IPS DF 19.7 (cell line): ENCODE results near the gene EPC1.
"Not testable (repeated sequence)": the region's sequence is repeated elsewhere in the genome, so short reads cannot be mapped to it uniquely, and the experiment has no call there.

Experiments used
- DNase-seq: peaks from one replicate; pipeline ENCODE4 v3.0.0-alpha.2; 2013; ENCODE audit warnings: low read depth, low spot score

The EPC1 gene

DNA sequence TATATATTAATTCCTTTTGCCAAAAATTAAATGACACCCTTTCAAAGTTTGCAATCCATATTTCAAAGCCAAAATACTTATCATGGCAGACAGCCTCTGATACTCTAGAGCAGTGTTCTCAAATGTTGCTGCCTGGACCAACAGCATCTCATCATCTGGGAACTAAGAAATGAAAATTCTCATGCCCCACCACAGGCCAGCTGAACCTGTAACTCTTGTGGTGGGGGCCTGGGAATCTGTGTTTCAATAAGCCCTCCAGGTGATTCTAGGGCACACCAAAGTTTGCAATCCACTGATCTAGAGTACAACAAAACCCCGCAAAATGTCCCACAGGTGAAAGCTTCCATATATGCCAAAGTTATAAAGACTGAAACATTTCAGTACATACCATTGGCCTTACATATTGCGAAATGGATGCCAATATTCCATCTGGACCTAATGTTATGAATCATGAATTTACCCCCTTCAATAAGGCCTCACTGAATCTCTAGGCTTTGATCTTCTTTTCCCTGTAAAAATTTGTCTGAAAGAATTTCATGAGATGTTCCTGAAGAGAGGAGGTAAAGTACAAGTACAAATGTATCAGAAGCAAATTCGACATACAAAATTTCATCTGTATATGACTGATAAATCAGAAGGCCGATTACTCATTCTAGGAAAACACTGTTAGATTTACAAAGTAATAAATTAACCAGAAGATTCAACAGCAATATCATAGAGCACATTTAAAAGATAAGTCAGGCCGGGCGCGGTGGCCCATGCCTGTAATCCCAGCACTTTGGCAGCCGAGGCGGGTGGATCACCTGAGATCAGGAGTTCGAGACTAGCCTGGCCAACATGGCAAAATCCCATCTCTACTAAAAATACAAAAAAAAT is 25.3 kb upstream of the EPC1 start:
- DNase-seq: no peak

DNA sequence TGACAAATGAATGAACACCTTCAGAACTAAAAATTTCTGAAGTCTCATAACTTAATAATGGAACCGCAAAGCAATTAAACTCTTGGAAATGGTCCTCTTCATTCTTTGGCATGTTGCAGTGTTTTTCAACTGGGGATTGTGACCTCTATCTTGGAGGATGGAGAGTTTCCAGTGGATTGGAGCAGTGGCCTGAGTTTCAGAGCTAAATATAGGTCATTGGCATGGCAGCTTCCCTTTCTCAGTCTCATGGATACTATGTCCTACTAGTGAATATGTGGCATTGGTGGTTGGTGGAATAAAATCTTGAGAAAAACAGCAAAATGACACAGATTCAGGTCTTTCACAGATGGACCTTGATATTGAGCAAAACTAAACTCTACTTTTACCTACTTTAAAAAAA is 24.1 kb upstream of the EPC1 start:
- no peak for DNase-seq

DNA sequence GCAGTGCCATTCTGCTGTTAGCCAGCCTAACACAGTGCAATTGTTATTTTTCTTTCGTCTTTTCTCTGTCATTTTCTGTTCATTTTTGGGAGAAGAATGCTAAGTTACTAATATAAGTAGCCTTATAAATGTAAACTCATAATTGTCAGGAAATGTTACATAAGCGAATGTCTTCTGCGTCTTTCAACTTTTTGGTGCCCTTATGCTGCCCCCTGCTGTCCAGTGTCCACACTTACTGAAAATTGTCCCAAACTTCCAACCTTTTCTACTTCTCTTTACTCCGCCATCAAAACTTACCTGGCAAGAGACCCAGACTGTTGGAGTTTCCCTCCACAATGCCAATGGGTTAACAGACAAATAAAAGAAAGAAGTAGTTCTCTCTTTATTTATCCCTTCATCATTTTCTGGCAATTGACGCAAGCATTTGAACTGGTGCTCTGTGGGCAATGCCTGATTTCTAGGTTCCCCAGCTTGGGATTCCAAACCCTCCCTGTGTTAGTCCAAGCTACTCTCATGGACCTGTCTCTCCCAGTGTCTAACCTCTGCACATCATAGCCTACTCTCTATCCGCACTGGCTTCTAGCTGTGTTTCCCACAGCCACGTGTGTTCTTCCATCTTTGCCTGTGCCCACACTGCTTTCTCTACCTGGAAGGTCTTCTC is 21.0 kb upstream of the EPC1 start:
- DNase-seq: no peak

DNA sequence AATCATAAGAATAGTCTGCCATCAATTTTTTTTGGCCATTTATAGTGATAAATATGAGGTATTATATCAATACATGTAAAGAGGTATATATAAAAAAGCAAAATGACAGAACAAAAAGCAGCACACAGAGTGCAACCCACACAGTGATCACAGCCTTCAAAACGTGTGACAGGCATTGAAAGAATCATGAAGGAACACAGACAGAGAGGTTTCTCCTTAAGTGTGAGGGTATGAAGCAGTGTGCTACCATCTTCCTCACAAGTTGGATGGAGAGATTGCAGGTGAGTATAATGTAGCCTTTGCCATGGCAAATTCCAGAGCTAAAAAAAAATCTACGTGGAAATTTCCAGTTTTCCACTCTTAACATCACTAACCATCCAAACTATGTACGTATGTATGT is 19.6 kb upstream of the EPC1 start:
- DNase-seq: no peak

DNA sequence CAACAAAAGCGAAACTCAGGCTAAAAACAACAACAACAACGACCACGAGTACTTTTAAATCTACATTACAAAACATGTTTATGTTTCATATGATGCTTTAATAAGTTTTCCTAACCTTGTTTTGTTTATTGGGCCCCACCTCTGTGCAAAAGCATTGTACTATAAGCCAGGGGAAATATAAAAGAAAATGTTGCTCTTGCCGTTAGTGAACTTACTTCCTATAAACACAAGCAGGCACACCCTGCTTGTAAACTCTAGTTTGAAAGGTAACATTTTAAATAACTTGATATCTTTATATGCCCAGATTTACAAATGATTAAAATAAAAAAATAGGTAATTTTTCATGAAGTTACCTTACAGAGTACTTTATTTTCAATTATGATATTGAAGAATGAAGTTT is 19.2 kb upstream of the EPC1 start:
- DNase-seq: no peak

DNA sequence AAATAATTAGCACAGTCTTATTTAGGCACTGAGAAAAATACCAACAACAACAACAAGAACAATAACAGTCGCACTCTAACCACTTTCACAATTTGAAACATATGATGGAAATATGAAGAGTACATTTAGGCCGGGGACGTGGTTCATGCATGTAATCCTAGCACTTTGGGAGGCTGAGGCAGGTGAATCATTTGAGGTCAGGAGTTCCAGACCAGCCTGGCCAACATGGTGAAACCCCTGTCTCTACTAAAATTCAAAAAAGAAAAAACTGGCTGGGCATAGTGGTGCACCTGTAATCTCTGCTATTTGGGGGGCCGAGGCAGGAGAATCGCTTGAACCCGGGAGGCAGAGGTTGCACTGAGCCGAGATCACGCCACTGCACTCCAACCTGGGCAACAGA is 18.4 kb upstream of the EPC1 start:
- DNase-seq: not testable (repeated sequence)

DNA sequence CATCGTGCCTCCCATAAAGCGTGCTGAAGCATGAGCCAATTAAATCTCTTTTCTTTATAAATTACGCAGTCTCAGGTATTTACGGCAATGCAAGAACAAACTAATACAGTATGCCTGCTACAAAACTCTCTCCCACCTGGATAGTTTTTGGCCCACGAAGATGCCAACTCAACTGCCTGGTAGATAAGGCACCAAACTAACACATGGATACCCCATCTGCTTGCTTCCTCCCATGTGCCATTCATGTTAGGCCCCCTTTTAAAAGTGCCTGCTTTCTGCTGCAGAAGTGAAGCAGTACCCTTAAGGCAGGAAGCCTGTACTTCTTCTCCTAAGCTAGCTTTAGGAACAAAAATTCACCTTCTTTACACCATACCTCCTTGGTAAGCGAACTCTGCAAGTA is 15.6 kb upstream of the EPC1 start:
- DNase-seq: no peak

DNA sequence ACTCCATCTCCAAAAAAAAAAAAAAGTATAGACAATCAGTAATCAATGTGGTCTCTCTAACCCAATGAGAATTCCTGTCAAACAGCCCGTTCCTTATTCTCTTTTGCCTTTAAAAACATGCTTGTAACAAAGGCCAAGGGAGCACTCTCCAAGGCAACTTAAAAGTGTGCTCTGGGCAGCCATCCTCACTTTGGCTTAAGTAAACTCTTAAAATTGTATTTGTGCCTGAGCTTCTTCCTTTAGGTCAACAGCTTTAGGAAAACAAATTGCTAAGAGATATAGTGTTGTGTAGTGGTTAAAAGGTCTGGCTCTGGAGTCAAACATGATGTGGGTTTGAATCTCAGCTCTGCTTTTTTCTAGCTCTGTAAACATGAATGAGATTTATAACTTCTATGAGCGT is 13.9 kb upstream of the EPC1 start:
- no peak for DNase-seq

DNA sequence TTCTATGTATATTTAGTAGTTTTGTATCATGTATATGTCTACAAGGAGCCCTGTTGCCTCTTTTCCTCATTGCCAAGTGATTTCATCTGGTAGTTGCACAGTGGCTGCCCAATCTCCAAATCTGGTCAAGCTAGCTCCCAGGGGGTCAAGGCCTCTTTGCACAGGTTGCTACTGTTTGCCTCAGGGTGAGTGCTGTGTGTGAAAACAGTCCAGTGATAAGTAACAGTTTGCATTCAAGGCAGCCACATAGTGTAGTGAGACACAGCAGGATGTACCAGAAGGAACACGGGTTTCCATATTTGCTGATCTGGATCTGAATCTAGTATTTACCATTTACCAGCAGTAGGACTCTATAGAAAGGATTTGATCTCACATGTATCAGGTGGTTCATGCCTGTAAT is 13.3 kb upstream of the EPC1 start:
- no peak for DNase-seq

DNA sequence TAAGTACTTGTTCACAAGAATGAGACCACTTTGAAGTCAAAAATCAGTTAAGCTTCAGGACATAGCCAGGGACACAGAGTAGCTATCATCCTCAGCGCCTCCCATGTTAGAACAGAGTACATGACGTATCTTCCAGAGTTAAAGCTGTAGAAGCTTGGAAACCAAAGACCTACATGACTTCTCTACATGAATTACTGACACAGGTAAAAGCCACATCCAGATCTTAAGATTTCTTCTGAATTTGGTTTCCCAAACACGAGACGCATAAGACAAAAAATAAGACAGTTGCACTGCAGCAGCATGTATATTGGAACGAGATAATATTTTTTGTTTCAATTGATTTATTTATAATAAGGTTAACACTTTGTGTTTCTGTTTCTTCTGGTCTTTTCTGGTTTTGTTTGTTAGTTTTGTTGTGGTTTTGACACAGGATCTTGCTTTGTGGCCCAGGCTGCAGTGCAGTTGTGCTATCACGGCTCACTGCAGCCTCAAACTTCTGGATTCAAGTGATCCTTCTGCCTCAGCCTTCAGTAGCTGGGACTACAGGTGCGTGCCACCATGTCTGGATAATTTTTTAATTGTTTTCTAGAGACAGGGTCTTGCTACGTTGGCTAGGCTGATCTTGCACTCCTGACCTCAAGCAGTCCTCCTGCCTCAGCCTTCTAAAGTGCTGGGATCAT is 10.2 kb upstream of the EPC1 start:
- no peak for DNase-seq

DNA sequence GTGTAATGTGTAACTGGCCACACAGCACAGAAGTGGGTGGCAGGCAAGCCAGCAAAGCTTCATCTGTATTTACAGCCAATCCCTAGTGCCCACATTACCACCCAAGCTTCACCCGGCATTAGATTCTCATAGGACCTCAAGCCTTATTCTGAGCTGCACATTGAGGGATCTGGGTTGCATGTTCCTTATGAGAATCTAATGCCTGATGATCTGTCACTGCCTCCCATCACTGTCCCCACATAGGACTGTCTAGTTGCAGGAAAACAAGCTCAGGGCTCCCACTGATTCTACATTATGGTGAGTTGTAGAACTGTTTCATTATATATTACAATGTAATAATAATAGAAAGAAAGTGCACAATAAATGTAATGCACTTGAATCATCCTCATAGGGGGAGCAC is 7.7 kb upstream of the EPC1 start:
- DNase-seq: not testable (repeated sequence)

DNA sequence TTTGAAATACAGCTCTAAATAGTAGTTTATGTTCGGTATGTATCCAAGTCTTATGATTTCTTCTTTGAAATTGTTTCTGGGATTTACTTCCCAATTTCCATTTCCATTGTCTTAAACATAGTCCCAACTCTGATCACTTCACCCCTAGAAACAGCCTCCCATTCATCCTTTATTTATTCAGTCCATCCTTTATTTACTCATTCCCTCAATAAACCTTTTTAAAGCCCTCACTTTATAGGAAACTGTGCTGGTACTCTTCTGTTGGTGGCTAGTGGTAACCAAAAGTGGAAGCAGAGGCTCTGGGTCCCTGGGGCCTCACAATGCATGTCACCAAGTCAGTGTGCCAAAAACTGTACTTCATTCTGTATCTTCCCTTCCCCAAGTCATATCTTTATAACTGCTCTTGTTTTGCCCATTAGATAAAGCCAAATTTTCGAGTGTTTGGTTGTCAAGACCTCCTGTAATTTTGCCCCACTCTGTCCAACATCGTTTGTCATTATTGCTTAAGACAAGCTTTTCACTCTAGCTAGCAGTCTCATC is 3.9 kb upstream of the EPC1 start:
- no peak for DNase-seq

DNA sequence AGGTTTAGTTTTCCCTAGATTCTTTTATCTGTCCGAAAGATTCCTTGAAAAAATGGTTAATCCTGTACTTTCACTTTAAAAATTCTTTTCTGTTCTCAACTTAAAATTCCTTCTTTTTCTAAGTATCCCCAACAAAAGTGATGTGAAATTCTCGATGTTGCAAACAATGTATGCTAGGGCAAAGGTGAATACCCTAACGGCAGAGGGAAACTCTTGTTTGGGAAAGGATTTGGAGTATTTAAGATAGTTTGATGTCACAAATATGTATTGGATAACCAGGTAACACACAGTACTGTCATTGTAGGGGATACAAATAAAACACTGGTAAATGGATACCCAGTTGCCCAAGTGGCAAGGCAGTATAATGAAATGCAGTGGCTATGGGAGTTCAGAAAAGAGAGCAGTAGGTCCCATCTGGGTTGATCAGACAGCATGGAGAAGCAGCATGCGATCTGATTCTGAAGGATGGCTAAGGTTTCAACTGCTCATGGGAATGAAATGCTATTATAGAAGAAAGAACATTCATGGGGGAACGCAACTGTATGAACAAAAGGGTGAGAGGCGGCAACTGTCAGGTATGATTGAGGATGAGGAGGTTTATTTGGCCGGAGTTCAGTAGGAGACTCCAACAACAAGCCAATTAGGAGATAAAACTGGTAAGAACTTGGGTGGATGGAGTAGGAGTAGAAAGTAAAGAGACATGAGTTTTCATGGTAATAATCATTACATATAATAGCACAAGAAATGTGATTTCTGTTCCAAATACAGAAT is 3.2 kb upstream of the EPC1 start:
- DNase-seq: no peak

DNA sequence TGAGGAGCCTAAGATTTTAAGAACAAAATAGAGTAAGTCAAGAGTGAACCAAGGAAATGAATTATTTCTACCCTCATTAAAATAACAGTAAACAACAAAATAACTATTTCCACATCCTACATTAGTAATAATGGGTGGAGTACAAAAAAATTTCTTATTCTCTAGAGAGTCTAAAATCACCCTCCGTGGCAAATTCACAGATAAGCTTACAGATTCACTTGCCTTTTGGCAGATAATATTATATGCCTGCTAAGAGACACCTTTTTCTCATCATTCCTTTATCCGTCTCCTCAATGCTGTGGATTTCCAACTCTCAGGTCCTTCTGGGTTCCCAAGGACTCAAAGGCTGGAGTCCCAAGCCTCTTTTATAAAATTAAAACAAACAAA is 2.2 kb upstream of the EPC1 start:
- no peak for DNase-seq

DNA sequence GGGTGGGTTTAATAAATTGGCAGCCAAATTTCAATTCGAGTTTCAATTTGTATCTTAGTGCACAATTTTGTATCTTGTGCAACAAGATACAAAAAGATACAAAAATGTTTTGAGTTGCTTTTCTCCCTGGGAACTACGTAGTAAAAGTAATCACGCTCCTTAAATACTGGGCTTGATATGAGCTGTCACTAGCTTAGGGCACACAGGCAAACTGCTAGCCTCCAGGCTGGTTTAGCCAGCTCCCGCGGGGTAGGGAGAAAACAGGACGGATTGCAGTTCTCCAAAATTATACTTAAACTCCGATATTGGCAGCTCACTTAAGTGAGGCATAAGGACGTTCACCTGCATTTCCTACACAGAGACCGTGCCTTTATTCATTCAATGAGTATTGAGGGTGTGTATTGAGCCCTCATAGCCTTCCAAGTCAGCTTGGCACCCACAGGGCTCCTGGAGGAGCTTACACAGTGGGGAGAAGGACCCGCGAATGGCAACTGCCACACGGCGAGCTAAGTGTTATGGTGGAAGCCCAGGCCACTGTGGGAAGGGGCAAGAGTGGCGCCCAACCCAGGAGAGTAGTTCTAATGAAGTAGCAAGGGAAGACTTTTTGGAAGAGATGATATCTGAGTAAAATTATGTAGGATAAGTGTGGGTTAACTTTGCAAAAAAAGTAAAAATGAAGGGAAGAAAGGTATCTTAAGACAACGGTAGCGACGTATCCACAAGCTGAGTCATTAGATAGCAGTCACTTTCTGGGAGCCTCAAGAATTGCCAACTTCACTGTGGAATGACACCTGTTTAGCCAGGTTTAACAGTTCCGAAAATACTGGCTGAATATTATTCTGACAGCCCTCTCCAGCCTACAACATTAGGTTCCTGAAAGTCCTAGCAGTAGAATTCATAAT is 1.6 kb upstream of the EPC1 start:
- DNase-seq: no peak

DNA sequence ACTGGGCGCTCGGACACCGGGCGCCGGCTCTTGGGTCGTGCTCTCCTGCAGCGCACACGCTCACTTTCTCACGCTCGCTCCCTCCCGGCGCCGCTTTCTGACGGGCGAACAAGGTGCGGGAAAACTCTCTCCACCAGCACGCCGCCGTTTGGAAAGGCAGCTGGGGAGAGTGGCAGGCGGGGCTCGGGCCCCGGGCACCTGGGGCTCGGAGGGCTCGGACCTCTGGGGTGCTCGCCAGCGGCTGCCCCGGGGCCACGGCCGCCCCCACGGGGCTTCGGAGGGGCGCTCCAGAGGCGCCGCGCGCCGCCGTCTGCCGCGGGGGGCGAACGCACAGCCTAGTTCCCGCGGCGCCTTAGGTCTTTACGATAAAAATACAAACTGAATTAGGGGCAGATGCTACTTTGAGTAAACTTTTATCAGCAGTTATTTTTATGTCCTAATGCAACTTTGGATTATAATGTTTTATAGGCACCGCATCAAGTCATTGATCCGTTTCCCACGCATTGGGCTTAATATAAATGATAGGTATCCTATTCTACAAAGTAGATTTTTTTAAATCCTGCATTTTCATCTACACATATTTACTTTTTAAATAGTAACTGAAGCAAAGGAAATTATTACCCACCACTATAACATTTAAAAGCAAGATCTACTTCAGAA is 535 bp upstream of the EPC1 start:
- no peak for DNase-seq

DNA sequence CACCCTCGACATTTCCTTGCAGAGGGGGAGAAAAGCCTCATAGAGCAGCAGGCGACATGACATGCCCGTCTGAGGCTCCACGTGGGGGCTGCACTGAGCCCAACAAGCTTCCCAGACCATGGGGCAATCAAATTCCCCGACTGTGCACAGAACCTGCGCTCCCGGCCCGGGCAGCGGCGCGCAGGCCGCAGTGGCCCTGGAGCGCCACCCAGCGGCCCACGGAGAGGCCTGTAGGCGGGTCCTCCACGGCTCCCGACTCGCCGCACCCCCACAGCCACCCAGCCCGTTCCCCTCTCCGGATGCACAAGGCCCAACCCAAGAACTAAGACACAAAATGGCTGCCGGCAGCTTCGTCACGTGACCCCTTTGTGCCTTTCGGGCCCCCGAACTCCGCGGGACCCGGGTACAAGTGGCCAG is 816 bp downstream of the EPC1 start:
- DNase-seq: peak; percentile 65

DNA sequence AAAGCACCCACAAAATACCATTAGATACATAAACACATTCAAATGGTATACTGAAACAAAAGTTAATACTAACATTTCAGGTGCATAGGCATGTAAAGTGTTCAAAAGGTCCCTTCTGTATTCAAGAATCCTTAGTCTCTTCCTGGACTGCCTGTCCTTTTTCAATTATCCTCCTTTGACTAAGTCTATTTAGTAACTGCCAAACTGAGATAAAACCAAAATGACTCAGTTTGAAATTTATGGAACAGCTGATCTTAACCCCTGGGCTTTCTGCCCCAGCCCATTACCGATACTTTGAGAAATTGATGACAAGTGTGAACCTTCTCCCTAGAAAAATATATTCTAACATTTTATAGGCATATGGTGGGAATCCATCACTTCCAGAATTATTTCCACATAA is 5.4 kb downstream of the EPC1 start:
- no peak for DNase-seq

DNA sequence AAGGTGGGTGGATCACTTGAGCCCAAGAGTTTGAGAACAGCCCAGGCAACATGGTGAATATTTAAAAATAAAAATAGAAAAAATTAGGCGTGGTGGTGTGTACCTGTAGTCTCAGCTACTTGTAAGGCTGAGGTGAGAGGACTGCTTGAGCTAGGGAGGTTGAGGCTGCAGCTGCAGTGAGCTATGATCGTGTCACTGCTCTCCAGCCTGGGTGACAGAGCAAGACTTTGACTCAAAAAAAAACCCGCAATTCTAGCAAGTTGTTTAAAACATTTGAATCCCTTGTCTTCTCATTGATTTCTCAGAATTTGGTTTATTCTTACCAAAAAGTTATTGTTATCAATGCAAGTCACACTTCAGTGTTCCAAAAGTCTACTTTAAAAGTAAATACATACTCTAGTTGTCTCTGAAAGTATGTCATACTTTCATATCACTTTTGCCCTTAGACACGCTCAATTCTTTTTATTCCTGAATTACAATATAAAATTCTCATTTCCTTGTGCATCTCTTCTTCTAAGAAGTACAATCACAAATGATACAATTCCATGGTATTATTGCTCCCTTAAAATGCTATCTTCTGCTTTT is 6.3 kb downstream of the EPC1 start:
- DNase-seq: no peak

DNA sequence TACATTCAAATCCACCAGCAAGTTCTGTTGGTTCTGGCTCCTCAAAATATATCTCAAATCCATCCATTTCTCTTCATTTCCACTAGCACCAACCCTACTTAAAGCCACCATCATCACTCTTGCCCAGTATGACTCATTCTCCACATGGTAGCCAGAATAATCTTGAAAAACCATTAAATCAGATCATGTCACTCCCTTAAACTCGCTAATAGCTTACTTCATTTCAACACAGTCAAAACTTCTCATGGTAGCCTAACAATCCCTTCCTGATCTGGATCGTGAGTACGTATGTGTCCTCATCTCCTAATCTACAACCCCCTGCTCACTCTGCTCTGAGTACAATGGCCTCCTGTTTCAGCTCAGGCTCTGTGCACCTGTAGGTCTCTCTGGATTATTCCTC is 8.7 kb downstream of the EPC1 start:
- DNase-seq: no peak
